Activated T-helper 1 cell treated with anti-CD3 and anti-CD28 coated beads, Interleukin-2, amount 50 U/mL, for 16 hours (primary cell): ENCODE measurements around the gene SF3A1.

Experiments
- DNase-seq, 2 donors: peaks; one replicate each; pipeline ENCODE4 v3.0.0-alpha.2; 2020; ENCODE audit warnings: low read depth in 1 of 2, low spot score in 1 of 2

SF3A1 gene

GRCh38 chr22:30305906-30306626 is 50.6 kb downstream of the SF3A1 start:
- DNase-seq, result no peak

GRCh38 chr22:30305519-30305905 is 51.2 kb downstream of the SF3A1 start:
- DNase-seq, result peak in 1 of 2 donors; percentile 25

DNA sequence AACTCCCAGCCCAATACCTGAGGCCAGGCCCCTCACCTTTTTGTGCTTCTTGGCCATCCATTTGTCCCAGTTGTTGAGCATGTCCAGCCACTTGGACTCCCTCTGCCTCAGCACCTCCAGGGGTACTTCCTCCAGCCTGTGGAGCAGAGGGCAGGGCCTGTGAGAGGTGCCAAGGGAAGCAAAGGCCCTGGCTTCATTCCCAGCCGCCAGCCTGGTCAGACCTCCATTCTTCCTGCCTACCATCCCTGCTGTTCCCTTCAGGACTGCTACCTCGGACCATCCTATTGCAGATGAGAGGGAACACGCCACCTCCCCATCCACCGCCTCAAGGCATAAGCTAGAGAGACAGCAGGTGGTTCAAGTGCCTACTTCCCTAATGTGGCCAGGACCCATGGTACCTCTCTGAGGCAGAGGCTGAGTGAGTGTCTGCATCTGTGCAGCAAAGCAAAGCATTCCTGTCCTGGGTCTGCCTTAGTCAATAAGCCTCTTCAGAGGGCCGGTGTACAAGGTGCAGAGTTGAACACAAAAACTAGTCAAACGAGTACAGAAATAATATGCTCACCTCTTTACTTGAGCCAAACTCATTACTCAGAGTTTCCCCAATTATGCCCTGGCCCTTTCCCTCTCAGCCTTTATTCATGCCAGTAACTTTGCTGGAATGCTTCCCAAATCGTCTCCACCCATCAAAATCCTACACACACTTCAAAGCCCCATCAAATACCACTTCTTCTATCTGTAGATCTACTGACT is 52.0 kb downstream of the SF3A1 start:
- no peak for DNase-seq

- DNase-seq, result no peak
Measured at GRCh38 chr22:30302810-30303138, 53.9 kb downstream of the SF3A1 start.

DNA sequence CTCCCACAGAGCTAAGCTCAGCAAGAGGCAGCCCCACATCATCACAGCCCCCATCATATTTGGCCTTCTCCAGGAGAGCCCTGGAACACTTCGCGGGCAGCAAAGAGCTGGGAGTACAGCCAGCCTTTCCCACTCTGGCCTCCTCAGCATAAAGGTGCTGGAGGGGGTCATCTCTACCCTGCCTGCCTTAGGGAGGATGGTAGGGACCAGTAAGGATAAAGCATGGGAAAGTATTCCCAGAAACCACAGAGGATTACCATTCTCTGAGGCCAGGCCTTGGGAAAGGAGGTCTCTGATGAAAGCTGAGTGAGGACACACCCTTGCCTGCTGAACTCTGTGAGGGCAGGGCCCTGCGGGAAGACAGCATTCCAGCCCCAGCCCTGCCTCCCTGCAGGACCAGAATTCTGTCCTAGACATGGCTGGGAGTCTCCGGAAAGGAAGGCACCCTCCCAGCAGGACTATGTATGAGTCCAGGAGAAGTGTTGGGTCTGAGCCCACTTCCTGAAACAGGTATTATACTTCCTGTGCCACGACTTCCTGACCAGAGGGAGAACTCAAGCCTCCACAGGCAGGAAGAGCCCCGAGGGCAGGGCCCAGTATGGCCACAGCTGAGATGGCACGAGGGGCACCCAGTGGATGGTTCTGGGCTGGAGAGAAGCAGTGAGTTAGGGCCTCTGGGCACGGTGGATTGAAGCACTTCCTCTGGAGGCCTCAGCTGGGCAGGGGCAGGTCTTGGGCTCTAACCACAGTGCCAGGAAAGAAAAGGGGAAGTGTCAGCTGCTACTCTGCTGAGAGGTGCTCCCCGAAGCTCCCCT is 54.5 kb downstream of the SF3A1 start:
- DNase-seq, result no peak

- no peak for DNase-seq
Measured at GRCh38 chr22:30299322-30299721, 57.4 kb downstream of the SF3A1 start.

DNA sequence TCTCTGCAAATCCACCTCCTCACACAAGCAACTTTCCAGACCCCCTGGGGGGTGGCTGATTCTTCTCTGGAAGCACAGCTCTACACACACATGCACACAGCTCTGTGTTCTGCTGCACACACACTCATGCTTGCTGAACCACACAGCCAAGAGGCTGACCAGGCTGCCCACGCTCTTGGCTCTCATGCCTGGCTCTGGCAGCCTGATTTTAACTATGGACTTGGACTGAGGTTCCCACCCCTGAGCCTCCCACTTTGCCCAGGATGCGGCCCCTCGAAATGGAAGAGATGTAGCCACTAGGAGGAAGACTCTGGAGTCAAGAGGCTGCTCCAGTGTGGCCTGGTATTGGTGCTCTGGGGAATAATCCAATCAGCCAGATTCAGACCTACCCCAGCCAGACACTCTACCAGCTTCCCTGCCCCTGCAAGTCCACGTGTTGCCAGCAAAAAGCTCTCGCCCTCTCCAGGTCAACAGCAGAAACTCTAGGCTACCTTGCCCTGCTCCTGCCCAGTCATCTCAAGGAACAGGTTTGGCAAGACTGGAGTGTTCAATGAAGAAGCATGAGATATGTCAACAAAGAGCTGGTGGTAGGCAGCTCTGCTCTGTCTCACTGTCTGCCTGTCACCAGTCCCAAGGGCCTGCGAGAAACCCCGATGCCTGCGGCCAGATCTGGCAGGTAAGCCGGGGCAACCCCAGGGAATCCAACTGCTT is 58.5 kb downstream of the SF3A1 start:
- no peak for DNase-seq

GRCh38 chr22:30297276-30297990 is 59.3 kb downstream of the SF3A1 start:
- DNase-seq, result no peak

- DNase-seq, result no peak
Measured at GRCh38 chr22:30296833-30297232, 59.9 kb downstream of the SF3A1 start.

- no peak for DNase-seq
Measured at GRCh38 chr22:30296324-30296723, 60.4 kb downstream of the SF3A1 start.

- DNase-seq, result no peak
Measured at GRCh38 chr22:30295576-30295975, 61.1 kb downstream of the SF3A1 start.

DNA sequence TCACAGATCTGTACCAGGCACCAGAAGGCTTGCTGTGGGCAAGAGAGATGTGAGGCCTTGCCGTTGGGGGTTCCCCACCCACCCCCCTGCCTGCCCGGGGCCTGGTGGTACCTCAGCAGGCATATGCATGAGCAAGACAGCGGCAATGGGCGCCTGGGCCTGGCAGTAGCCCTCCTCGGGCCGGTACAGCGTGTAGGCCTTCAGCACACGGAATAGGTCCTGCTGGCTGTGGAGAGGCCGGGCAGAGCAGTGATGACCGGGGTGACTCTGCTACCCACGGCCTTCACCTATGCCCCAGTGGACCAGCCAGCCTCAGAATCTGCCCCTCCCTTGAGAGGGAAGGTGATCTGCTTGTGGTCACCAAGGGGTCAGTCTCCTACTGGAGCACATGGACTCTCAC is 61.9 kb downstream of the SF3A1 start:
- no peak for DNase-seq

- no peak for DNase-seq
Measured at GRCh38 chr22:30294066-30294465, 62.6 kb downstream of the SF3A1 start.

- no peak for DNase-seq
Measured at GRCh38 chr22:30293026-30293425, 63.7 kb downstream of the SF3A1 start.

GRCh38 chr22:30292069-30292970 is 64.4 kb downstream of the SF3A1 start:
- DNase-seq, result no peak

- DNase-seq, result no peak
Measured at GRCh38 chr22:30291058-30291892, 65.4 kb downstream of the SF3A1 start.

DNA sequence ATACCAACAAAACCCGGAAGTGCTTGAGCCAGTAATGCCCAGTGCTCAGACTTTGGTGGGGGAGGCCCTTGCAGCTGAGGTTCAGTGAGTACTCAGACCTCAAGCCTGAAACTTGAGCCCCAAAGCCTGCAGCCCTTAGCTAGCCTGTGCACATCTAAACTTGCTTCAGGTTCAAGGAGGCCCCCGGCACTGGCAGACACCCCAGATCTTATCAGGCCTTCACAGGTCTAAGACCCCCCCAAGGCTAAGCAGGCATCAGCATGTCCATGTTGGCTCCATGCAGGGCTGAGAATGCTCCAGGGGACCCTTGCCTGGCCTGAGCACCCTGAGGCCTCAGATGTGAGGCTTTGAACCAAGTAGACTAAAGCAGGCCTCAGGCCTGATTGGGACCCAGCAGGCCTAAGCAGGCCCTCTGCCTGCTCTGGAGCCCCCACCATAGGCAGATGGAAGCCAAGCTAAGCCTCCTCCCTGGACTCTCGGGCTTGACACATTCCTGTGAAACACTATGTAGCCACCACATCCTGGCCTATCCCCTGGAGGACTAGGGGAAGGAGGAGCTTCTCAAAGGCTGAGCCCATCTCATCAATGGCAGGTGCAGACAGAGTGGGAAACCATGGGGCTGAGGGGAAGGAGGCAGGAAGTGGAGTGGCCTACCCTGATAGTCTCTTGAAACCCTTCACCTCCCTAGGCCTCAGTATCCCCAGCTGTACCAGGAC is 66.2 kb downstream of the SF3A1 start:
- no peak for DNase-seq

DNA sequence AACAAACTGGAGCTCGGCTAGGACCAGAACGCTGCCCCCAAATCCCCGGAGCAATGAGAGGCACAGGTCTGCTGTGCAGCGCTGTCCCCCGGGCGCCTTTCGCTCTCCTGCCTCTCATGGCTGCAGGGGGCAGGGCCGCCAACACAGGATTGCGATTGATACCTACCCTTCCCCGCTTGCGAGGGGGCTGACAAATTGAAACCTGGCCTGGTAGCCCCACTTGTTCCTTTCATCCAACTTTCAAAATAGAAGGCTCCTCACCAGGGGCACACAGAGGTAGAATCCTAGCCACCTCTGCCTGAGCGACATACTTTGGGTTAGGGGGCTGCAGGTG is 66.7 kb downstream of the SF3A1 start:
- no peak for DNase-seq
